Measurements from ENCODE around the gene GID8. TPM values are rescaled to one million over a fixed set of nuclear protein-coding genes. Genes with fewer than 3 reads are reported as not detected.

GID8 gene
- total and polyA plus RNA-seq, 2 of the 13 experiments (the other 11 are each of a cell fraction or from before 2014, with no cell fraction given): 39.6 to 59.8 TPM

DNA sequence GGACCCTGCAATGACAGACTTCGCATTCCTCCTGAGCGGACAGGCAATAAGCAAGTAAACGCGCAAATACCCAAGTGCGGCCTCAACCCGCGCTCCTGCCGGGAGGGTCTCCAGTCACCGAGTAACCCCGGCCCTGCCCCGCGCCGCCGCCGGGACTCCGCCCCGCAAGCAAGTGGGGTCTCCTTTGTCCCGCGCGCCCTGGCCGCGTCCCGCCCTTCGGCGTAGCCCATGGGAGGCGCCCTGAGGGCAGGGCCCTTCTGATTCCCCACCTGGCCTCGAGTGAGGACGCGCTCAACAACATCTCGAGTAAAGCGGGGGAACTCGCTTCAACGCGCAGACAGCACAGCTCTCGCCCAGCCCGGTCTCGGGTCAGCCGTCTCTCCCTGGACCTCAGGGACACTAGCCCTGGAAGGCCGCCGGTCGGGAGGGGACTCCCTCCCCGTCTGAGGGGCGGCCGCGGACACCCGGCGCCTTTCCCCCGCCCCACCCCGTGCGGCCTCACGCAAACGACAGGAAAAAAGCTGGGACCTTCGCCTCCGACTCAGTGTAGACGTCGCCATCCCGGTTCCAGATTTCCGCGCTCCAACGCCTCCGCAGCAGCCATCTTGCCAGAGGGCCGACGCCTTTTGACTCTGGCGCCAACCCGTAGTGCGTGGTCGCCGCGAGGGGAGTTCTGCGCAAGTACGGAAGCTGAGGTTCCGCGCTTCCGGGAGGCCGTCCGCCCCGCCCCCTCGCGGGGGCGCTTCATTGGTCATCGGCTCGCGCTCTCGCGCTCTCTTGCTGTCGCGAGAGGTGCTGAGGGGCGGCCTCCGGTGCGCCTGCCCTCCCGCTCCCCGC is 461 bp upstream of the GID8 start (continued):
- TF ChIP-seq, protein P1, sequence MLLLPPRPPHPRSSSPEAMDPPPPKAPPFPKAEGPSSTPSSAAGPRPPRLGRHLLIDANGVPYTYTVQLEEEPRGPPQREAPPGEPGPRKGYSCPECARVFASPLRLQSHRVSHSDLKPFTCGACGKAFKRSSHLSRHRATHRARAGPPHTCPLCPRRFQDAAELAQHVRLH (CRISPR knock-in tag; IDR thresholded peaks at IDR 0.05; ENCODE audit: borderline replicate concordance, low read depth): peak; percentile 95; the same call in 1 of the 2 replicates
- TF ChIP-seq SETDB1 (CRISPR knock-in tag; IDR thresholded peaks at IDR 0.05; ENCODE audit: borderline replicate concordance) (no peak), NPAS2 (CRISPR knock-in tag; IDR thresholded peaks at IDR 0.05; ENCODE audit: borderline replicate concordance) (no peak; the same call in 1 of the 2 replicates), DNMT1 (CRISPR knock-in tag; IDR thresholded peaks at IDR 0.05) (peak; percentile 85; the same call in 1 of the 2 replicates), MAFF (IDR thresholded peaks at IDR 0.05; ENCODE audit: low read depth, low read length) (no peak), ZNF572 (CRISPR knock-in tag; IDR thresholded peaks at IDR 0.05) (peak; percentile 15; the same call in 1 of the 2 replicates), ZNF382 (CRISPR knock-in tag; IDR thresholded peaks at IDR 0.05; ENCODE audit: borderline replicate concordance) (no peak), ZBTB21 (CRISPR knock-in tag; IDR thresholded peaks at IDR 0.05) (peak; percentile 50), HOXA3 (CRISPR knock-in tag; IDR thresholded peaks at IDR 0.05) (peak; percentile 97), REL (CRISPR knock-in tag; conservative IDR thresholded peaks at IDR 0.05) (peak; percentile 91), NCOR1 (IDR thresholded peaks at IDR 0.05; ENCODE audit: borderline replicate concordance, low read length) (peak; percentile 44; the same call in 1 of the 2 replicates), RFX1 (IDR thresholded peaks at IDR 0.05) (no peak), DR1 (CRISPR knock-in tag; IDR thresholded peaks at IDR 0.05) (peak; percentile 93), ZNF549 (CRISPR knock-in tag; IDR thresholded peaks at IDR 0.05) (0 out of 2 replicates have a peak, but pooled peaks have one; percentile 75)
- TF ChIP-seq, protein P2, sequence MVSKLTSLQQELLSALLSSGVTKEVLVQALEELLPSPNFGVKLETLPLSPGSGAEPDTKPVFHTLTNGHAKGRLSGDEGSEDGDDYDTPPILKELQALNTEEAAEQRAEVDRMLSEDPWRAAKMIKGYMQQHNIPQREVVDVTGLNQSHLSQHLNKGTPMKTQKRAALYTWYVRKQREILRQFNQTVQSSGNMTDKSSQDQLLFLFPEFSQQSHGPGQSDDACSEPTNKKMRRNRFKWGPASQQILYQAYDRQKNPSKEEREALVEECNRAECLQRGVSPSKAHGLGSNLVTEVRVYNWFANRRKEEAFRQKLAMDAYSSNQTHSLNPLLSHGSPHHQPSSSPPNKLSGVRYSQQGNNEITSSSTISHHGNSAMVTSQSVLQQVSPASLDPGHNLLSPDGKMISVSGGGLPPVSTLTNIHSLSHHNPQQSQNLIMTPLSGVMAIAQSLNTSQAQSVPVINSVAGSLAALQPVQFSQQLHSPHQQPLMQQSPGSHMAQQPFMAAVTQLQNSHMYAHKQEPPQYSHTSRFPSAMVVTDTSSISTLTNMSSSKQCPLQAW (CRISPR knock-in tag; IDR thresholded peaks at IDR 0.05): peak; percentile 94
- TF ChIP-seq, protein P3, sequence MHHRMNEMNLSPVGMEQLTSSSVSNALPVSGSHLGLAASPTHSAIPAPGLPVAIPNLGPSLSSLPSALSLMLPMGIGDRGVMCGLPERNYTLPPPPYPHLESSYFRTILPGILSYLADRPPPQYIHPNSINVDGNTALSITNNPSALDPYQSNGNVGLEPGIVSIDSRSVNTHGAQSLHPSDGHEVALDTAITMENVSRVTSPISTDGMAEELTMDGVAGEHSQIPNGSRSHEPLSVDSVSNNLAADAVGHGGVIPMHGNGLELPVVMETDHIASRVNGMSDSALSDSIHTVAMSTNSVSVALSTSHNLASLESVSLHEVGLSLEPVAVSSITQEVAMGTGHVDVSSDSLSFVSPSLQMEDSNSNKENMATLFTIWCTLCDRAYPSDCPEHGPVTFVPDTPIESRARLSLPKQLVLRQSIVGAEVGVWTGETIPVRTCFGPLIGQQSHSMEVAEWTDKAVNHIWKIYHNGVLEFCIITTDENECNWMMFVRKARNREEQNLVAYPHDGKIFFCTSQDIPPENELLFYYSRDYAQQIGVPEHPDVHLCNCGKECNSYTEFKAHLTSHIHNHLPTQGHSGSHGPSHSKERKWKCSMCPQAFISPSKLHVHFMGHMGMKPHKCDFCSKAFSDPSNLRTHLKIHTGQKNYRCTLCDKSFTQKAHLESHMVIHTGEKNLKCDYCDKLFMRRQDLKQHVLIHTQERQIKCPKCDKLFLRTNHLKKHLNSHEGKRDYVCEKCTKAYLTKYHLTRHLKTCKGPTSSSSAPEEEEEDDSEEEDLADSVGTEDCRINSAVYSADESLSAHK (CRISPR knock-in tag; IDR thresholded peaks at IDR 0.05; ENCODE audit: borderline replicate concordance): 0 out of 2 replicates have a peak, but pooled peaks have one; percentile 48
- TF ChIP-seq, protein P4, sequence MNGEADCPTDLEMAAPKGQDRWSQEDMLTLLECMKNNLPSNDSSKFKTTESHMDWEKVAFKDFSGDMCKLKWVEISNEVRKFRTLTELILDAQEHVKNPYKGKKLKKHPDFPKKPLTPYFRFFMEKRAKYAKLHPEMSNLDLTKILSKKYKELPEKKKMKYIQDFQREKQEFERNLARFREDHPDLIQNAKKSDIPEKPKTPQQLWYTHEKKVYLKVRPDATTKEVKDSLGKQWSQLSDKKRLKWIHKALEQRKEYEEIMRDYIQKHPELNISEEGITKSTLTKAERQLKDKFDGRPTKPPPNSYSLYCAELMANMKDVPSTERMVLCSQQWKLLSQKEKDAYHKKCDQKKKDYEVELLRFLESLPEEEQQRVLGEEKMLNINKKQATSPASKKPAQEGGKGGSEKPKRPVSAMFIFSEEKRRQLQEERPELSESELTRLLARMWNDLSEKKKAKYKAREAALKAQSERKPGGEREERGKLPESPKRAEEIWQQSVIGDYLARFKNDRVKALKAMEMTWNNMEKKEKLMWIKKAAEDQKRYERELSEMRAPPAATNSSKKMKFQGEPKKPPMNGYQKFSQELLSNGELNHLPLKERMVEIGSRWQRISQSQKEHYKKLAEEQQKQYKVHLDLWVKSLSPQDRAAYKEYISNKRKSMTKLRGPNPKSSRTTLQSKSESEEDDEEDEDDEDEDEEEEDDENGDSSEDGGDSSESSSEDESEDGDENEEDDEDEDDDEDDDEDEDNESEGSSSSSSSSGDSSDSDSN (CRISPR knock-in tag; IDR thresholded peaks at IDR 0.05): peak; percentile 95
- TF ChIP-seq, protein P5, sequence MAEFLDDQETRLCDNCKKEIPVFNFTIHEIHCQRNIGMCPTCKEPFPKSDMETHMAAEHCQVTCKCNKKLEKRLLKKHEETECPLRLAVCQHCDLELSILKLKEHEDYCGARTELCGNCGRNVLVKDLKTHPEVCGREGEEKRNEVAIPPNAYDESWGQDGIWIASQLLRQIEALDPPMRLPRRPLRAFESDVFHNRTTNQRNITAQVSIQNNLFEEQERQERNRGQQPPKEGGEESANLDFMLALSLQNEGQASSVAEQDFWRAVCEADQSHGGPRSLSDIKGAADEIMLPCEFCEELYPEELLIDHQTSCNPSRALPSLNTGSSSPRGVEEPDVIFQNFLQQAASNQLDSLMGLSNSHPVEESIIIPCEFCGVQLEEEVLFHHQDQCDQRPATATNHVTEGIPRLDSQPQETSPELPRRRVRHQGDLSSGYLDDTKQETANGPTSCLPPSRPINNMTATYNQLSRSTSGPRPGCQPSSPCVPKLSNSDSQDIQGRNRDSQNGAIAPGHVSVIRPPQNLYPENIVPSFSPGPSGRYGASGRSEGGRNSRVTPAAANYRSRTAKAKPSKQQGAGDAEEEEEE (CRISPR knock-in tag; IDR thresholded peaks at IDR 0.05; ENCODE audit: borderline replicate concordance): peak; percentile 79; the same call in 1 of the 2 replicates
